Measurements from ENCODE around the gene ZNF181. TPM values are rescaled to one million over a fixed set of nuclear protein-coding genes. Genes with fewer than 3 reads are reported as not detected.

Gene ZNF181
- total and polyA plus RNA-seq, 2 donors (not counting 1 experiment from before 2014, with no cell fraction given), result 6.6 to 22.0 TPM

GRCh38 chr19:34759218-34759917 lies 25.3 kb downstream of the ZNF181 start:
- Histone ChIP-seq H3K79me2 (ENCODE audit: control insufficient read depth, insufficient read depth, low read length) (no peaks in the 10 kb centered on the region), H3K4me2 (ENCODE audit: extremely low read depth, insufficient read depth, low read length) (no peak overlapping the region), H3K4me3 (replicated peaks in 1 of 4; ENCODE audit: control extremely low read depth in 1 of 4, insufficient read depth in 1 of 4, low read depth in 3 of 4, low read length in 4 of 4) (no peak overlapping the region), H3K4me1 (ENCODE audit: control insufficient read depth, extremely low read depth, insufficient read depth, low read length) (no peaks in the 10 kb centered on the region), H3K9ac (ENCODE audit: insufficient read depth, low read length) (no peak overlapping the region), H3K36me3 (ENCODE audit: control insufficient read depth, insufficient read depth, low read length) (peaks cover 2% of the 10 kb centered on the region), H3K27ac (ENCODE audit: insufficient read depth, low read length) (no peak overlapping the region), H4K20me1 (ENCODE audit: control insufficient read depth, extremely low read depth, insufficient read depth, low read length) (no peaks in the 10 kb centered on the region), H3K9me3 (ENCODE audit: control insufficient read depth, insufficient read depth, low read depth, low read length) (peaks cover 5% of the 10 kb centered on the region), H3K27me3 (ENCODE audit: control insufficient read depth, insufficient read depth, low read length) (no peaks in the 10 kb centered on the region), H2AFZ (ENCODE audit: low read length) (no peak overlapping the region)
- TF ChIP-seq EZH2 (IDR thresholded peaks at IDR 0.05; ENCODE audit: low read length, missing control alignments), result no peak
- no peak for DNase-seq (ENCODE audit: low read depth in 2 of 2)

- H3K4me3 ChIP-seq (replicated peaks in 1 of 4; ENCODE audit: control extremely low read depth in 1 of 4, insufficient read depth in 1 of 4, low read depth in 3 of 4, low read length in 4 of 4), result no peak overlapping the region
- no peaks in the 10 kb centered on the region for H3K79me2 ChIP-seq (ENCODE audit: control insufficient read depth, insufficient read depth, low read length)
- H3K4me2 ChIP-seq (ENCODE audit: extremely low read depth, insufficient read depth, low read length), result no peak overlapping the region
- peaks cover 7% of the 10 kb centered on the region for H3K36me3 ChIP-seq (ENCODE audit: control insufficient read depth, insufficient read depth, low read length)
- no peaks in the 10 kb centered on the region for H3K4me1 ChIP-seq (ENCODE audit: control insufficient read depth, extremely low read depth, insufficient read depth, low read length)
- TF ChIP-seq EZH2 (IDR thresholded peaks at IDR 0.05; ENCODE audit: low read length, missing control alignments), result no peak
- no peak for TF ChIP-seq CTCF (conservative IDR thresholded peaks at IDR 0.05 in 1 of 2, IDR thresholded peaks at IDR 0.05 in 1 of 2; ENCODE audit: low read depth in 1 of 2, low read length in 2 of 2)
- H2AFZ ChIP-seq (ENCODE audit: low read length), result no peak overlapping the region
- H3K9ac ChIP-seq (ENCODE audit: insufficient read depth, low read length), result no peak overlapping the region
- no peaks in the 10 kb centered on the region for H4K20me1 ChIP-seq (ENCODE audit: control insufficient read depth, extremely low read depth, insufficient read depth, low read length)
- no peak for DNase-seq (ENCODE audit: low read depth in 2 of 2)
- no peaks in the 10 kb centered on the region for H3K27me3 ChIP-seq (ENCODE audit: control insufficient read depth, insufficient read depth, low read length)
- no peaks in the 10 kb centered on the region for H3K9me3 ChIP-seq (ENCODE audit: control insufficient read depth, insufficient read depth, low read depth, low read length)
- no peak overlapping the region for H3K27ac ChIP-seq (ENCODE audit: insufficient read depth, low read length)
Observed at GRCh38 chr19:34766386-34766785, 32.3 kb downstream of the ZNF181 start.

- Histone ChIP-seq H3K4me1 (ENCODE audit: control insufficient read depth, extremely low read depth, insufficient read depth, low read length) (no peaks in the 10 kb centered on the region), H4K20me1 (ENCODE audit: control insufficient read depth, extremely low read depth, insufficient read depth, low read length) (no peaks in the 10 kb centered on the region), H3K27ac (ENCODE audit: insufficient read depth, low read length) (no peak overlapping the region), H3K9me3 (ENCODE audit: control insufficient read depth, insufficient read depth, low read depth, low read length) (no peaks in the 10 kb centered on the region), H3K9ac (ENCODE audit: insufficient read depth, low read length) (no peak overlapping the region), H3K36me3 (ENCODE audit: control insufficient read depth, insufficient read depth, low read length) (peaks cover 7% of the 10 kb centered on the region), H3K4me2 (ENCODE audit: extremely low read depth, insufficient read depth, low read length) (no peak overlapping the region), H3K79me2 (ENCODE audit: control insufficient read depth, insufficient read depth, low read length) (no peaks in the 10 kb centered on the region), H3K4me3 (replicated peaks in 1 of 4; ENCODE audit: control extremely low read depth in 1 of 4, insufficient read depth in 1 of 4, low read depth in 3 of 4, low read length in 4 of 4) (no peak overlapping the region), H3K27me3 (ENCODE audit: control insufficient read depth, insufficient read depth, low read length) (no peaks in the 10 kb centered on the region), H2AFZ (ENCODE audit: low read length) (no peak overlapping the region)
- no peak for DNase-seq (ENCODE audit: low read depth in 2 of 2)
- no peak for TF ChIP-seq EZH2 (IDR thresholded peaks at IDR 0.05; ENCODE audit: low read length, missing control alignments)
- TF ChIP-seq CTCF (conservative IDR thresholded peaks at IDR 0.05 in 1 of 2, IDR thresholded peaks at IDR 0.05 in 1 of 2; ENCODE audit: low read depth in 1 of 2, low read length in 2 of 2), result no peak
Observed at GRCh38 chr19:34767951-34768350, 33.9 kb downstream of the ZNF181 start.

Measured in fibroblast of lung (primary cell).